K562 (cell line): Measurements from ENCODE around the gene LDLRAD3. TPM values are rescaled to one million over a fixed set of nuclear protein-coding genes. Genes with fewer than 3 reads are reported as not detected.

ENCODE experiments used
- ATAC-seq: fragments of 200-7000 bp; cut with Tn5 transposase; 3 replicates; pipeline ENCODE4 v1.9.1; 2020; ENCODE audit warnings: moderate library complexity
- BruUV-seq: library from RNA; stranded (reverse); fragments of 400-500 nt; replicated peaks from 2 replicates; lab custom pipeline; 2021; lab: Mats Ljungman, UMichigan
- CTCF ChIA-PET: fragments of 300-600 bp; formaldehyde crosslinking; extraction: SDS; loops from one replicate; lab custom pipeline; 2021; ENCODE audit warnings: low intra/inter-chr PET ratio; lab: Yijun Ruan, JAX
- POLR2A ChIA-PET: fragments of 300-600, 350-650 bp; sonication (Branson Sonifier 250); formaldehyde crosslinking; extraction: SDS; loops from one replicate; lab custom pipeline; 2021; ENCODE audit warnings: antibody characterized with exemption, inconsistent platforms; lab: Yijun Ruan, JAX
- DNase-seq, 4 experiments: peaks; one replicate each; pipeline versions ENCODE4 v3.0.0 to v3.0.0-alpha.2; 2011 to 2018; ENCODE audit warnings: low spot score in 3 of 4, mixed read lengths in 3 of 4; ENCODE audit errors: extremely low read depth in 1 of 4
- FAIRE-seq: peaks from 2 replicates; lab custom pipeline; 2011; peaks lifted over from hg19 to GRCh38; lab: Jason Lieb, UNC
- H2AFZ ChIP-seq: 2 replicates; pipeline ENCODE4 v1.6.0; 2011; ENCODE audit warnings: low read depth, low read length, control low read depth, inconsistent platforms
- H3K27ac ChIP-seq: fragments of 200-600 bp; 3 replicates; pipeline ENCODE4 v1.8.0; 2011; ENCODE audit warnings: low read depth, mild to moderate bottlenecking, control low read depth, inconsistent platforms, low read length, moderate library complexity, mixed read lengths; ENCODE audit errors: extremely low read depth
- H3K27me3 ChIP-seq, 2 experiments: fragments of 300-600 bp in 1 of 2; 2 replicates in 1 of 2; 3 replicates in 1 of 2; pipeline versions ENCODE4 v1.6.0 to v1.8.0; 2011; ENCODE audit warnings: inconsistent platforms in 2 of 2, low read length in 2 of 2, mild to moderate bottlenecking in 1 of 2, mixed read lengths in 1 of 2, moderate library complexity in 1 of 2; ENCODE audit not compliant: control insufficient read depth in 2 of 2, insufficient read depth in 2 of 2
- H3K36me3 ChIP-seq: fragments of 300-600 bp; 3 replicates; pipeline ENCODE4 v1.8.0; 2011; ENCODE audit warnings: mild to moderate bottlenecking, low read length, inconsistent platforms; ENCODE audit not compliant: control insufficient read depth, insufficient read depth
- H3K4me1 ChIP-seq, 2 experiments: fragments of 200-600 bp in 1 of 2; replicated peaks in 1 of 2; 2 replicates in 1 of 2; 3 replicates in 1 of 2; pipeline versions ENCODE4 v1.5.1 to v1.8.0; 2011; ENCODE audit warnings: inconsistent platforms in 2 of 2, low read length in 2 of 2, mild to moderate bottlenecking in 1 of 2, mixed read lengths in 1 of 2, moderate library complexity in 1 of 2; ENCODE audit not compliant: control insufficient read depth in 2 of 2, insufficient read depth in 2 of 2
- H3K4me2 ChIP-seq: 2 replicates; pipeline ENCODE4 v1.6.1; 2011; ENCODE audit warnings: low read length, control low read depth, inconsistent platforms, mixed read lengths; ENCODE audit not compliant: insufficient read depth
- H3K4me3 ChIP-seq: fragments of 200-600 bp; sonication (generic), shearing (Covaris generic); 2 replicates; pipeline ENCODE4 v1.5.1; 2016; ENCODE audit warnings: control low read depth, inconsistent platforms
- H3K79me2 ChIP-seq: fragments of 200-600 bp; 3 replicates; pipeline ENCODE4 v1.8.0; 2011; ENCODE audit warnings: low read length, inconsistent platforms; ENCODE audit not compliant: control insufficient read depth, insufficient read depth
- H3K9ac ChIP-seq, 2 experiments: 2 replicates each; pipeline versions ENCODE4 v1.6.0 to v1.6.1; 2011; ENCODE audit warnings: low read depth in 2 of 2, low read length in 2 of 2, control low read depth in 1 of 2, inconsistent platforms in 1 of 2, mild to moderate bottlenecking in 1 of 2, mixed read lengths in 1 of 2; ENCODE audit not compliant: insufficient read depth in 1 of 2
- H3K9me1 ChIP-seq: one replicate; pipeline ENCODE4 v1.6.0; 2011; ENCODE audit warnings: inconsistent platforms, mild to moderate bottlenecking, low read length, moderate library complexity; ENCODE audit not compliant: control insufficient read depth, insufficient read depth
- H3K9me3 ChIP-seq: replicated peaks from 2 replicates; pipeline ENCODE4 v1.5.1; 2011; ENCODE audit warnings: low read depth, low read length, inconsistent platforms; ENCODE audit not compliant: control insufficient read depth, insufficient read depth
- H4K20me1 ChIP-seq: replicated peaks from 2 replicates; pipeline ENCODE4 v1.6.1; 2011; ENCODE audit warnings: low read length, inconsistent platforms, mixed read lengths; ENCODE audit not compliant: control insufficient read depth, insufficient read depth
- AFF4 ChIP-seq: sonication (generic); formaldehyde crosslinking; IDR thresholded peaks from 2 replicates; pipeline ENCODE4 v1.8.0; 2023; ENCODE audit warnings: mild to moderate bottlenecking, missing genetic modification reagents
- GMEB1 ChIP-seq: fragments of 250-450 bp; sonication (Bioruptor Pico); IDR thresholded peaks from 2 replicates; pipeline ENCODE4 v1.4.0; 2020; ENCODE audit warnings: mild to moderate bottlenecking
- L3MBTL2 ChIP-seq: fragments of 450-650 bp; IDR thresholded peaks from 2 replicates; pipeline ENCODE4 v1.6.1; 2016; ENCODE audit warnings: mild to moderate bottlenecking, moderate library complexity
- NFE2 ChIP-seq: IDR thresholded peaks from 2 replicates; pipeline ENCODE4 v1.6.1; 2014; ENCODE audit warnings: antibody characterized with exemption, low read depth
- RAD21 ChIP-seq, 2 experiments: fragments of 250-450 bp in 1 of 2; fragments of 450-650 bp in 1 of 2; sonication (Bioruptor Pico) in 1 of 2; formaldehyde crosslinking in 1 of 2; IDR thresholded peaks in 1 of 2; conservative IDR thresholded peaks in 1 of 2; 2 replicates each; pipeline versions ENCODE4 v1.4.0 to v1.8.0; 2020 to 2022; ENCODE audit warnings: mild to moderate bottlenecking in 2 of 2, moderate library complexity in 1 of 2
- TFE3 ChIP-seq: fragments of 450-650 bp; formaldehyde crosslinking; IDR thresholded peaks from 2 replicates; pipeline ENCODE4 v1.4.0; 2020; ENCODE audit warnings: mild to moderate bottlenecking, mixed read lengths
- ZNF217 ChIP-seq: sonication (generic); formaldehyde crosslinking; IDR thresholded peaks from 2 replicates; pipeline ENCODE4 v1.8.0; 2022; ENCODE audit warnings: mild to moderate bottlenecking, missing genetic modification reagents
- ZNF23 ChIP-seq: fragments of 250-450 bp; sonication (Bioruptor Pico); IDR thresholded peaks from 2 replicates; pipeline ENCODE4 v1.4.0; 2020; ENCODE audit warnings: mild to moderate bottlenecking
- ZNF316 ChIP-seq: fragments of 450-650 bp; IDR thresholded peaks from 2 replicates; pipeline ENCODE4 v1.6.1; 2016
- WGBS: fragments of 100-300 bp; shearing (Covaris generic); methylation state at CpG from one replicate; pipeline ENCODE4 v1.1.6; 2016; ENCODE audit warnings: low coverage, mixed read lengths; ENCODE audit not compliant: insufficient coverage; ENCODE audit errors: missing lambda C conversion rate; 5-methylcytosine and 5-hydroxymethylcytosine counted together
- in situ Hi-C: fragments of 300-500 bp; cut with MboI; formaldehyde crosslinking; loops from 4 replicates; pipeline ENCODE4 v1.15.0; 2018; ENCODE audit warnings: inconsistent platforms, mixed read lengths
- intact Hi-C: fragments of 100-400 bp; cut with micrococcal nuclease; formaldehyde crosslinking; loops from 2 replicates; pipeline ENCODE4 v1.14.2; 2022
- polyA plus RNA-seq, 8 experiments: library from polyadenylated mRNA; depleted of rRNA in 4 of 8; stranded (reverse) in 5 of 8; unstranded in 3 of 8; fragments of >200 nt; fragmentation: Nextera tagmentation in 2 of 8; fragmentation: Illumina TruSeq in 1 of 8; extraction: Ambion mirVana in 2 of 8; extraction: Trizol in 1 of 8; gene quantifications; 2 replicates each; pipeline versions ENCODE4 v1.2.1 to v1.2.3, GENCODE V29; 2011 to 2014; ENCODE audit warnings: inconsistent platforms in 1 of 8, missing spikeins in 1 of 8
- total RNA-seq, 7 experiments: library from RNA; depleted of rRNA in 6 of 7; stranded (reverse); fragments of >200 nt in 6 of 7; fragmentation: Illumina TruSeq in 2 of 7; extraction: Trizol in 2 of 7; gene quantifications; 2 replicates each; pipeline versions ENCODE4 v1.2.1 to v1.2.3, GENCODE V29; 2011 to 2021; ENCODE audit warnings: low replicate concordance in 1 of 7

Gene LDLRAD3
- total and polyA plus RNA-seq, 9 of the 15 experiments (the other 6 are each of a cell fraction or from before 2014, with no cell fraction given) = 0.73 to 7.2 (median 3.5) TPM

DNA sequence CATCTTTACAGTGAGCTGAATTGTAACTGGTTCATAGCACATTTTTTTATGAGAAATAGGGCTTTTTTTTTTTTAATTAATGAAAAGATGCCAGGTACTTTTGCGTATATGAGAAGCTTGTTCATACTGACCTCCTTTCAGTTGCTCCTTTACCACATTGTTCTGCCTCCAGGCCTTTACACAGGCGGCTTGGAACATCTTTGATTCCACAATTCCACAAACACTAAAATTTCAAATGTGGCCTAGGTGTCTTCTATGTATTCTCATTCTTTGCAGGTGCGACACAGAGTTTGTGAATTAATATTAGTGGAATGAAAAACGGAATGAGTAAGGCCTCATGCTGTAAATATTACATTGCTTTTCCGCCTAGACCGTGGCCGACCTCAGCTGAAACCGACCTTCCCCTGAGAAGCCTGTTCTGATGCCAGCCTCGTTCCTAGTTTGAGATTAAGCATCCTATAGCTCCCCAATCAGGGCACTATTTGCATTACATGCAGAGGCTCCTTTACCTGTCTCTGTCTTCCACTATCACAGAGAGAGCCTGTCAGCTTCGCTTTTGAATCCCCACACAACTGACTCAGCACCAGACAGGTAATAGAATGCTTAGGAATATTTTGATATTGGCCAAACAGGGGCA lies 125.8 kb downstream of the LDLRAD3 start:
- ATAC-seq (no peak; the same call in 2 of the 3 replicates), FAIRE-seq (no peak)
- no peak overlapping the region for H2AFZ ChIP-seq
- POLR2A ChIA-PET = interaction anchor here (0.7 kb wide), 1 partner anchor 13 kb away, joined by 3 read pairs; no protein-coding TSS in a partner anchor
- intact Hi-C loops = no loop called here
- TF ChIP-seq AFF4 (CRISPR knock-in tag) (no peak), L3MBTL2 (no peak), NFE2 (no peak), ZNF23 (CRISPR knock-in tag) (no peak), ZNF217 (no peak), ZNF316 (no peak), TFE3 (CRISPR knock-in tag) (no peak), RAD21 (CRISPR knock-in tag; conservative IDR thresholded peaks at IDR 0.05 in 1 of 2, IDR thresholded peaks at IDR 0.05 in 1 of 2) (peak in 1 of 2 experiments; percentile 24; a peak in 1 of 4 replicates), GMEB1 (no peak)
- TF ChIP-seq, all 486 proteins: peak for 1
- CTCF ChIA-PET = no interaction called here
- in situ Hi-C loops = no loop called here
- H4K20me1 ChIP-seq = no peaks in the 10 kb centered on the region
- no peaks in the 10 kb centered on the region for H3K9me1 ChIP-seq
- H3K27me3 ChIP-seq = no peaks in the 10 kb centered on the region
- no peak overlapping the region for H3K9ac ChIP-seq
- WGBS = 68% methylated on average over 10 of the region's 10 CpGs
- no peak for DNase-seq
- no peak overlapping the region for H3K27ac ChIP-seq
- no peak overlapping the region for H3K4me3 ChIP-seq
- no TSS peak for BruUV-seq
- no peaks in the 10 kb centered on the region for H3K36me3 ChIP-seq
- H3K9me3 ChIP-seq = peaks cover 7% of the 10 kb centered on the region
- peaks cover 0 to 12% of the 10 kb centered on the region in 2 experiments; a peak in 4 of 5 replicates for H3K4me1 ChIP-seq
- H3K4me2 ChIP-seq = no peak overlapping the region
- no peaks in the 10 kb centered on the region for H3K79me2 ChIP-seq
